Measurements from ENCODE around the gene PEAK1.
"Not testable (repeated sequence)": the region's sequence is repeated elsewhere in the genome, so short reads cannot be mapped to it uniquely, and the experiment has no call there.

The PEAK1 gene

DNA sequence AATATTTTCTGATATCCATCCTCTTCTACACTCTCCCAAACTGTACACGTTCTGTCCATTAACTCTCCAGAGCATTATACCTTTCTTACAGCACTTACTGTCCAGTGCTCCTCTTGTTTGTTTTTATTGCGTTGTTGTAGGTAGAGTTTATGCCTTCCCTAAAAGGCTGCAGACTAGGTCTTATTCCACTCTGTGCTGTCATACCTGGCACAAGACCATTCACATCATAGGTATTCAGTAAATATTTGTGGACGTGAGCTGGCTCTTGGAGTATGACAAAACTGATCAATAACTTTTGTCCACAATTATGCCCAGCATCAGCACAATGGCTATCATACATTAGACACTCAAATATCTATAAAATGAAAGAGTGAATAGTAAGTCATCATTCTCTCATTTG is 5.2 kb upstream of the PEAK1 start:
- no peak for DNase-seq

DNA sequence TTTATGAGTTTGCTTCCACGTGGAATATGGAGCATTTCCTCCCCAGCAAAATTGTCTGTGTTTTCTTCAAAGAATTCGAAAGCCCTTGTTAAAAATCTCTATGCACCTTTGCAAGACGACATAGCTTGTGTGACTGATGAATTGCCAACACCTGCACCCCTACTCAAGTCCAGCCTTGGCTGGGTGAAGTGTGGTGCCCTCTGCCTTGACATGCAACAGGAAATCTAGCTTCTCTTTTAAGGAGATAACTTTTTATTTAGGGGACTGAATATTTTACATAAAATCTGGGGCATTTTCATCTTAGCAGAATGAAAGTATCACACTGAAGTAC is 1.4 kb upstream of the PEAK1 start:
- no peak for DNase-seq

DNA sequence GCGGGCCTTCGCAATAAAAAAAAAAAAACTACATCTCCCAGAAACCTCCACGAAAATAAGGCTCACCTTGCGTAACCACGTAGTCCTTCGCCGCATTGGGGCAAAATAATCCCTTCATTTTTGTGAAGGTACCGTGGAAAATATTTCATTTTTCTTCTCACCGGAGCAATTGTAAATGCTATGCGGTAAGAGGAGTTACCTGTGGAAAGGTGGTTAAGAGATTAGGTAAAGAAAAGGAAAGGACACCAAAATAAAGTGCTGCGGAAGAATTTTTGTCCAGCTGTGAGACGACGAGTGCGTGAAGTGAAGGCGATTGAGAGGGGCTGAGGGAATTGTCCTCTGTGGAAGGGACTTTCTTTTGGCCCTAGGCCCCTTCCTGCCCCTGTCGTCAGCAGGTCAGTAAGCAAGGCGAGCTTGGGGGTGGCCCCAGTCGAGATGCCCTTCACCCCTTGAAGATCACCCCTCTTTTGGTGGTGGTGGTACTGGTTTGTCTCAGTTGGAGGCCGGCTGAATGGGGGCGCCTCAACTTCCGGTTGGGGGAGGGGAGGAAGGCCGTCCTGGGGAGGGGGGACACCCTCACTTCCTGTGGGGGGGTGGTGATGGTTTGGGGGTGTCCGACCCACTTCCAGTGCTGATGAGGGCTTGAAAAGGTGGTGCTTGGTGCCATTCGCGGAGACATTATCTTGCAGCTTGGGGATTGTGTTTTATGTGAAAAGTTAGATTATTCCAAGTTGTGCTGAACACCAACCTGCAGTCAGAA is 886 bp upstream of the PEAK1 start, which contains the start of gene HMG20A:
Gene HMG20A (plus strand): TSS at position 279 of the 760 bp plus-strand sequence. CDS start 37,520 bp downstream, outside the sequence.
- DNase-seq: peak in 13 of 14 donors; percentile 20 to 95 (median 55)

DNA sequence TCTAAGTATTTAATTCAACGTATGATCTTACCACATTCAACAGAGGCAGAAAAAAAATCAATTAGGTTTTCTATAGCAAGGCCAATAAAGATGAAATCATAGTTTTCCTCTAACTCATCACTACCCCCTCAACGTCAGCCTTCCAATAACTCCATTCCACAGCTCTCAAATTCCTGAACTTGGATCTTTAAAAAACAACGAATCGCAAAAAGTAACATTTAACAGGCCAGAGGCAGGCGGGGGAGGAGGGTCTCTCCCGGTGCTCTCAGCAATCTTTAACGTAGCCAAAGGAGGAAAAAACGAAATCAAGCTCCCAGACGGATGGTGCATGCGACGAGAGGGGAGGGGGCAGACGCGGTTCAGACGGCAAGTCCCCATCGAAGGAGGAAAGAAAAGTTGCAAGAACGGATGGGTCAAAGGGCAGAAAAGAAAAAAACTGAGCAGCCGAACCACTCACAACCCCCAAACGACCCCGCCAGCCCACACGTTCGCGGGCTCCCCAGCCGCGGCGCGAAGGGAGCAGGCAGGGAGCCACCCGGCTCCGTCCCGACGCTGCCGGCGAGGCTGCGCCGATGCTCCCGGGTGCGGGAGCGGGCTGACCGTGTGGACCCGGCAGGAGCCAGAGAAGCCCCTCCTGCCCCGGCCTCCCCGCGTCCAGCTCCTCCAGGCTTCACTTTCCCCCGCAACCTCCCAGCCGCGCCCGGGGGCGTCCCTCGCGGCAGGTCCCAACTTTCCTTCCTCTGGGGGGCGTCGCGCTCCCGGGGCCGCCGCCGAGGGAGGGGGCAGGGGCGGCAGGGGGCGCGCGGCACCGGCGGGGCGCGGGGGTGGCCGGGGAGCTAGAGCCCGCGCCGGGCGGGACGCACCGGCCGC is 703 bp downstream of the PEAK1 start:
- DNase-seq: peak in 12 of 14 donors; percentile 9 to 75 (median 46)

DNA sequence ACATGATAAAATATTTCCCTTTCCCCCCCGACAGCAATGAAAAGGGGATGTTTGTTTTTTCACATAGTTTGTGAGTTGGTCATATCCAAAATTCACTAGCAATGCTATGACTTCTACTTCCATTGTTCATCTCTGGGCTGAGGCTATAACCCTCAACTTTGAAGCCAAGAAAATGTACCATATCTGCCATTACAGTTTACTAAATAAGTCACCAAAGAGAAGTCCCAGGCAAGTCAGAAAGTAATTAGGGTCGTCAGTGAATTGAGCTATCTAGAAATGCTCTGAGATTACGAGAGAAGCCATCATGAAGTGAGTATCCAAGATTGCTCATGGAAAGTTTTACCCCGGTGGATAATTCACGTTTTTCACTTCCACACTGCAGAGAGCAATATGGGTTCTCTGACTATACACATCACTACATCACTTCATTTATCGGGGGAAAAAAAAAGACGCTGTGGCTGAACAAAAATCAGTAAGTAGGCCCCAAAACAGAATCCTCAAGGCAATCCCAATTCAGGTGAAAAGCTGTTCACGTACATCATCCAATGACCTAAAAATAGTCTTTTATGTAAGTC is 1.4 kb downstream of the PEAK1 start:
- DNase-seq: peak in 2 of 14 donors; percentile 1 to 9

DNA sequence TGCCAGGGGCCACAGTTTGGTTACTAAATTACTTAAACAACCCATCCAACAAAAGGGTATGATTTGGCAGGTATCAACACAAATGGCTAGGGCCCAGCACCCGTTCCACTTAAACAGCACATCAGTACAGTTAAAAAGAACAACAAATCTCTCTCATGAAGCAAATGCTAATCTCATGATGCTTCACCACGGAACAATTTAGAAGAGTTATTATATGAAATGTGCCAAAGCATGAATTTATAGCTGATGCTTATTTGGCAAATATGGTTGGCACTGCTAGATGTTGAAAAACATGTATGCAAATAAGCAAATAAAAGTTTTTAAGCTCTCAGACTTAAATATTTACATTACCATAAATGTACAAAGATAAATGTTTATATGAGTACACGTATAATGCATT is 2.3 kb downstream of the PEAK1 start:
- DNase-seq: no peak

DNA sequence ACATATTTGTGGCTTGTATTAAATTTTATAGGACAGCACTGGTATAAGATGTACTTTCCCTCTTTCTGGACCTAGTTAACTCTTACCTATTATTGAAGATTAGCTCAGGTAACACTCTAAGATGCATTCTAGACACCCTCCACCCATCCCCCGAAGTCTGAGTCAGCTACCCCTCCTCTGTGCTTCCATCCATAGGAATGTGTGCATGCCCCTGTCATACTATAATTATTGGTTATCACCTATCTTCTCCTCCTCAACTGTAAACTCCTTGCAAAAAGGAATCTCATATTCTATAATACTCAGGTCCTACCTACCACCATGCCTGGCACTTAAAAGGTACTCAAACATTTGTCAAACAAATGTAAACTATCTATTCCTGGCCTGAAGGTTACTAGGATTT is 3.0 kb downstream of the PEAK1 start:
- no peak for DNase-seq

DNA sequence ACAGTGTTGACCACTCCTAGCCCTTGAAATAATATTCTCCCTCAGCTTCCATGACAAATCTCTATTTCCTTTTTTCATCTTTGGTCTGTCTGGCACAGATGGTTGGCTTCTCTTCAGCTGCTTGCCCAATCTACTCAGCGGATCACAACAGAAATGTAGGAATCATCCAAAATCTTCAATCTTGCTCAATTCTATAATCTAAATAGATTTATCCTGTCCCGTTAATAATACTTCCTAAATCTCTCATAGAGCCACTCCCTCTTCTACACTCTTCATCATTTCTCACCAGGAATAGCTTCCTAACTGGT is 3.8 kb downstream of the PEAK1 start:
- DNase-seq: no peak

DNA sequence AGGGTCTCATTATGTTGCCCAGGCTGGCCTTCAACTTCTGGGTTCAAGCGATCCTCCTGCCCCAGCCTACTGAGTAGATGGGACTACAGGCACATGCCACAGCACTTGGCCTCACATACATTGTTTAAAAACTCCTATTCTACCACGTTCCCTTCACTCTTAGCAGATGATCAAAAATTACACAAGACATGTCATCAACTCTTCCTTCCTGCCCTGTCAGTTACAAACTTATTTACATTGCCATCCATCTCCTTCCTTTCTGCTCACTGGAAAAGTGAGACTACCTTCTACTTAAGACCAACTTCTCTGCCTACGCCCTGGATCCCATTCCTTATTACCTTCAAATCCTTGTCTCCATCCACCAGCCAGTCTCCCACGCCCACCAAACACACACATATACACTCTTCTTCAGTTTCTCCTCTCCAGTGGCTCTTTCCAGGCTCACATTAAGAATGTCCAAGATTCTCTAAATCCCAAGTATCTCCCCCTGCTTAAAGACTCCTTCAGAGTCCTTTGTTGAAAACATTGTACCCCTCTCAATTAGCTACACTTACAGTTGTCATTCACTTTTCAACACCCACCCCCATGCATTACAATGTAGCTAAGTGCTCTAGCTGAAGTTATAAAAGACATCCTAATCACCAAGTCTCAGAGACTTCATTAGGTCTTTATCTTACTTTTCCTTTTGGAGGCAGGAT is 4.3 kb downstream of the PEAK1 start:
- no peak for DNase-seq

DNA sequence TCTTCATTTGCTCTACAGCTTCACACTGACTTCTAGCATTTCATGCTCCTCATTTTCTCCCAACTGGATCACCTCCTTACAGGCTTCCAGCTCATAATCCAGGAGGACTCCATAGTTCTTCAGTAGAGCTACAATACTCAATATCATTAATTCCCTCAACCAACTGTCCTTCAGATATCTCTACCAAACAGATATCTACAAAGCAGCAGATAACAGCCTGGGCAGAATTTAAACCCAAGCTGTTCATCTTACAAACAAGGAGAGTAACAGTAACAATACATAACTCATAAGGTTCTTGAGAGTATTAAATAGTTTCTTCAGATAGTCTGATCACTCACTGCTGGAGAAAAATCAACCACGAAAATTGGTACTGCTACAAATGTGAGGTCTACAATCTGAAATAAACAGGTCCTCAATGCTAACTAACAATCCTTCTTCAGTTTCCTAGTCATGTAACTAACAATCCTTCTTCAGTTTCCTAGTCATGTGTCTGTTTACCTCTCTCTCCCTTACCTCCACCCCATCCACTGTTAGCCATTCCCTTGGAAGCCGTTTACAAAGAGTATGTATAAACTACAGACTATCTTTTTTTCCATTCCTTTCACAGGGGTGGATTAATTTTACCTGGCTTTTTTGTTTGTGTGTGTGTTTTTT is 5.0 kb downstream of the PEAK1 start:
- no peak for DNase-seq

DNA sequence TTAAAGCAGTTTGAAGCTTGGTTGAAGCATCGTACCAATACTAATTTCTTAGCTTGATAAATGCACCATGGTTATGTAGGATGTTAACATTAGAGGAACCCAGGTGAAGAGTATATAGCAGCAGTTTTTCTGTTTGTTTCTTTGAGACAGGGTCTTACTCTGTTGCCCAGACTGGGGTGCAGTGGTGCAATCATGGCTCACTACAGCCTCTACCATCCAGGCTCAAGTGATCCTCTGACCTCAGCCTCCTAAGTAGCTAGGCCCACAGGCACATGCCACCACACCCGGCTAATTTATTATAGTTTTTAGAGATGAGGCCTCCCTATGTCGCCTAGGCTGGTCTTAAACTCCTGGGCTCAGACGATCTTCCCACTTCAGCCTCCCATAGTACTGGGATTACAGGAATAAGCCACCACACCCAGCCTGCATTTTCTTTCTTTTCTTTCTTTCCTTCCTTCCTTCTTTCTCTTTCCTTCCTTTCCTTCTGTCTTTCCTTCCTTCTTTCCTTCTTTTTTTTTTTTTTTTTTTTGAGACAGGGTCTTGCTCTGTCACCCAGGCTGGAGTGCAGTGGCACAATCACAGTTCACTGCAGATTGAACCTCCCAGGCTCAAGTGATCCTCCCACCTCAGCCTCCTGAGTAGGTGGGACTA is 6.1 kb downstream of the PEAK1 start:
- DNase-seq: no peak

DNA sequence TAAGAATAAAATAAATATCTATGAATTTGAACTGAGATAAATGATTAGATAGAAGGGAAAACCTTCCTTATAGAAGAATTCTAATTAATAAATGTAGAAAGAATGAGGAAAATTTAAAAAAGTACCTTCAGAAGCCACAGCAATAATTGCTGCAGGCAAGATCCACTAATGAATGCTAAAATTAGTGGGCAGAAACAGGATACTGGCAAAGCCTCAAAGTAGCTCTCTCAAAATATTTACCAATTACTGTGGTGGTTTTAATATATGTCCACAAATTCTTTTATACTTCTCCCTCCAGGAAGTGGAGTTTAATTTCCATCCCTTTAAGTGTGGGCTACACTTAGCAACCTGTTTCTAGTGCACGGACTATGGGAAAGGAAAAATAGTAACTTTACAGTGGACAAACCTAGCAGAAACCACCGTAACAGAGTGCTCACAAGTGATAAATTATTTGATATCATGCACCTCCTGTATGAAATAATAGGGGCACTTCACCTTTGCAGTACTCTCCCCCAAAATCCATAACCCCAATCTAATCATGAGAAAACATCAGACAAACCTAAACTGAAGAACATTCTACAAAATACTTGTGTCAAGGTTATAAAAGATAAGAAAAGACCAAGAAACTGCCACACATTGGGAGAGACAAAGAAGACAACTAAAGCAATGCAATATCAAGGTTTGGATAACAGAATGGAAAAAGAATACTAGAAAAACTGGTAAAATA is 6.8 kb downstream of the PEAK1 start:
- DNase-seq: no peak

DNA sequence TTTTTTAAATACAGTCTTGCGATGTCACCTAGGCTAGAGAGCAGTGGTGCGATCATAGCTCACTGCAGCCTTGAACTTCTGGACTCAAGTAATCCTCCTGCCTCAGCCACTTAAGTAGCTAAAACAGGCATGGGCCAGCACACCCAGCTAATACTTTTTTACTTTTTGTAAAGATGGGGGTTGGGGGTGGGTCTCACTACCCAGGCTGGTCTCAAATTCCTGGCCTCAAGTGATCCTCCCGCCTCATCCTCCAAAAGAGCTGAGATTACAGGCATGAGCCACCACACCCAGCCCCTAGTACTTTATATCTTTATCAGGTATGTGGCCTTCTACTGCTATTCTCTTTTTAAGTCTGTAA is 8.3 kb downstream of the PEAK1 start:
- DNase-seq: no peak

DNA sequence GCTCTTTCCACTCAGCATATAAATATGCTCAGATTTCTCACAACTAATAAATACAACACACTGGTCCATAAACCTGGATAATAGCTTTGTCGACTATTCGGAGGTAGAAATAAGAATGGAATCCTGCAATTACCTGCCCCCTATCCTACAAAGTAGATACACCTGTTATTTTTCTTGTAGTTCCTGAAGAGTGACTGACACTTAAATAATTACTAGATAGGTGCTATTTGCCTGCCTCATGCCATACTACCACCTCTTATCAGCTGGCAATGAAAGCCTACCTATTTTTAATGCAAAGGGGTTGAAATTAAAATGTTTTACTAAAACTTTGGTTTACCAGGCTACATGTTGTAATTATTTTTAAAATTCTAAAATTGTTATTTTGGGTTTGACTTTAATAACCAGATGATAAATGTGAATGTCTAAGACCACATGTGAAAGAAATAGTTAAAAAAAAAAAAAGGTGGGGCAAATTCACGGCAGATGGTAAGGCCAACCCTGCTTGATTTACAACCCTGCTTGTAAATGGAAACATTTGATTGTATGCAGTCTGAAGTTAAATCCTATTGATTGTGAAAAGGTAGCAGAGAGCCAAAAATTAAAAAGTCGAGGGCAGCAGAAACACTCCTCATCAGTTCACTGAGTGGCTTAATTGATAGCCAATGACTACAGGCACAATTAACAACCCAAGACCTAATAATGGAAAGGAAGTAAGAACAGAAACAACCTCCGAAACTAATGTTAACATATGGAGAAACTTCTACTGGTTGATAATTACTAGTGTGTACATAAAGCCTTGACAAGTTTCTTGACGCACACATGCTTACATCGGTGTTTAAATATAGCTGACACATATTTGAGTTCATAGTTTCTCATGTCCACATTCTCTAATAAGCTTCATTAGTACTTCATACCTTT is 8.9 kb downstream of the PEAK1 start:
- no peak for DNase-seq

DNA sequence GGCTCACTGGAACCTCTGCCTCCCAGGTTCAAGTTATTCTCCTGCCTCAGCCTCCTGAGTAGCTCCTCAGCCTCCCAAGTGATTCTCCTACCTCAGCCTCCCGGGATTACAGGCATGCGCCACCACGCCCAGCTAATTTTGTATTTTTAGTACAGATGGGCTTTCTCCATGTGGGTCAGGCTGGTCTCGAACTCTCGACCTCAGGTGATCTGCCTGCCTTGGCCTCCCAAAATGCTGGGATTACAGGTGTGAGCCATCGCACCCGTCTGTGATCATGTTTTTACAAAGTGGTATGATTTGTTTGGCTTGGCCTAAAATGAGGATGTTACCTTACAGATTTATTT is 9.8 kb downstream of the PEAK1 start:
- not testable (repeated sequence) for DNase-seq

DNA sequence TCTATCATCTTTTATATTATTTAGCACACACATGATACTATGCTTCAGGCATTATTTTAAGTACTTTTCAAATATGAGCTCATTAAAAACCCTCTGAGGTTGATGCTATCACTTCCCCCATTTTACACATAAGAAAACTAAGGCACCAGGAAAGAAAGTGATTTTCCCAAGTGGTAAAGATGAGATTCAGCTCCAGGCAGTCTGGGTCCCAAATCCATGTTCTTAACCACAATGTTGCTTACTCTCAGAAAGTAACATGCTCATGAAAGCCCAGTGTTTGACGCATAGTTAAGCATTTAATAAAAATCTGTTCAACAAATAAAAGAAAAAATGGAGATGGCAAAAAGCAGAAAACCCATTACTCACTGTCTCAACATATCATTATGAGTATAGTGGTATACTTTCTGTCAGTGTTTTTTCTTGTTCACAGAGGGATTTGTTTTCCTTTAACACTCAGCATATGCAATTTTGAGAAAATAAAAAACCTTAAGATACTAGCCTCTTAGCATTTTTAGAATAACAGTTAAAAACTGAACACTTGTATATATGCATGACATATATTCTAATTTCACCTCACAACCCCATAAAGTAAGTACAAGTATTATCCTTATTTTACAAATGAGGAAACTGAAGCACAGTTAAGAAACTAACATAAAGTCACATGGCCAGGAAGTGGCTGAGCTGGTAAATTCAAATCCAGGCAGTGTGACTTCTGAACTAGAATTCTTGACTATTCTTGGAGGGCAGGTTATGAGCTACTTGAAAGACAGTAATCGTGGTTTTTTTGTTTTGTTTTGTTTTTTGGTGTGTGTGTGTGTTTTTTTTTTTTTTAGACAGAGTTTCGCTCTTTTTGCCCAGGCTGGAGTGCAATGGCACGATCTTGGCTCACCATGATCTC is 10.4 kb downstream of the PEAK1 start:
- DNase-seq: peak in 1 of 14 donors; percentile 2

DNA sequence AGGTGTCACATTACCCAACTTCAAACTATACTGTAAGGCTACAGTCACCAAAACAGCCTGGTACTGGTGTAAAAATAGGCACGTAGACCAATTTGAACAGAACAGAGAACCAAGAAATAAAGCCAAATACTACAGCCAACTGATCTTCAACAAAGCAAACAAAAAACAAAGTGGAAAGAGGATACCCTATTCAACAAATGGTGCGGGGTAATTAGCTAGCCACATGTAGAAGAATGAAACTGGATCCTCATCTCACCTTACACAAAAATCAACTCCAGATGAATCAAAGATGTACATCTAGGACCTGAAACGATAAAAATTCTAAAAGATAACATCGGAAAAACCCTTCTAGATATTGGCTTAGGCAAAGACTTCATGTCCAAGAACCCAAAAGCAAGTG is 13.1 kb downstream of the PEAK1 start:
- DNase-seq: no peak

DNA sequence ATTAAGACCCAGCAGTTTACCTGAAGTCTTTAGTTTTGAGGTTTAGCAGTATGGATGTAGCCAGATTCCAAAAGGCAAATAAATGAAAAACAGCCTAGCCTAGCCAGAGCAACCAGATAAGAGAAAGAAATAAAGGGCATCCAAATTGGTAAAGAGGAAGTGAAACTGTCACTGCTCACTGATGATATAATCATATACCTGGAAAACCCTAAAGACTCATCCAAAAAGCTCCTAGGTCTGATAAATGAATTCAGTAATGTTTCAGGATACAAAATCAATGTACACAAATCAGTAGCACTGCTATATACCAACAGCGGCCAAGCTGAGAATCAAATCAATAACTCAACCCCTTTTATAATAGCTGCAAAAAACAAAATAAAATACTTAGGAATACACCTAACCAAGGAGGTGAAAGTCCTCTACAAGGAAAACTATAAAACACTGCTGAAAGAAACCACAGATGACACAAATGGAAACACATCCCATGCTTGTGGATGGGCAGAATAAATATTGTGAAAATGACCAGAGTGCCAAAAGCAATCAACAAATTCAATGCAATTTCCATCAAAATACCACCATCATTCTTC is 13.6 kb downstream of the PEAK1 start:
- not testable (repeated sequence) for DNase-seq
